ENCODE results near the gene S100A8.

S100A8 gene

GRCh38 chr1:153402226-153402625 is 11.4 kb upstream of the S100A8 start:
- no peaks in the 10 kb centered on the region for H3K4me1 ChIP-seq (ENCODE audit: low read length)
- H2AFZ ChIP-seq (ENCODE audit: low read depth, low read length): no peak overlapping the region
- no peaks in the 10 kb centered on the region for H3K79me2 ChIP-seq (ENCODE audit: low read length)
- H3K27ac ChIP-seq (ENCODE audit: low read length): no peak overlapping the region
- H3K4me2 ChIP-seq (ENCODE audit: low read length): no peak overlapping the region
- H3K4me3 ChIP-seq (ENCODE audit: low read length): no peak overlapping the region
- H3K9ac ChIP-seq (ENCODE audit: low read length): no peak overlapping the region
- TF ChIP-seq CTCF (IDR thresholded peaks at IDR 0.05; ENCODE audit: low read depth, low read length) (no peak), EZH2phosphoT487 (IDR thresholded peaks at IDR 0.05; ENCODE audit: low read depth) (no peak)
- no peaks in the 10 kb centered on the region for H3K36me3 ChIP-seq (replicated peaks; ENCODE audit: low read depth, low read length)
- peaks cover 67% of the 10 kb centered on the region for H3K27me3 ChIP-seq (ENCODE audit: low read depth, low read length)
- no peaks in the 10 kb centered on the region for H3K9me3 ChIP-seq (ENCODE audit: insufficient read depth, low read length)
- no peaks in the 10 kb centered on the region for H4K20me1 ChIP-seq (ENCODE audit: insufficient read depth, low read length)

GRCh38 chr1:153401461-153401860 is 10.6 kb upstream of the S100A8 start:
- Histone ChIP-seq H3K9ac (ENCODE audit: low read length) (no peak overlapping the region), H3K9me3 (ENCODE audit: insufficient read depth, low read length) (no peaks in the 10 kb centered on the region), H3K27ac (ENCODE audit: low read length) (no peak overlapping the region), H2AFZ (ENCODE audit: low read depth, low read length) (no peak overlapping the region), H3K4me3 (ENCODE audit: low read length) (no peak overlapping the region), H4K20me1 (ENCODE audit: insufficient read depth, low read length) (no peaks in the 10 kb centered on the region), H3K79me2 (ENCODE audit: low read length) (no peaks in the 10 kb centered on the region), H3K36me3 (replicated peaks; ENCODE audit: low read depth, low read length) (no peaks in the 10 kb centered on the region), H3K4me2 (ENCODE audit: low read length) (no peak overlapping the region), H3K27me3 (ENCODE audit: low read depth, low read length) (peaks cover 66% of the 10 kb centered on the region), H3K4me1 (ENCODE audit: low read length) (no peaks in the 10 kb centered on the region)
- no peak for TF ChIP-seq EZH2phosphoT487 (IDR thresholded peaks at IDR 0.05; ENCODE audit: low read depth)
- no peak for TF ChIP-seq CTCF (IDR thresholded peaks at IDR 0.05; ENCODE audit: low read depth, low read length)

GRCh38 chr1:153400244-153400643 is 9.4 kb upstream of the S100A8 start:
- H3K36me3 ChIP-seq (replicated peaks; ENCODE audit: low read depth, low read length): no peaks in the 10 kb centered on the region
- no peak overlapping the region for H3K4me3 ChIP-seq (ENCODE audit: low read length)
- H4K20me1 ChIP-seq (ENCODE audit: insufficient read depth, low read length): no peaks in the 10 kb centered on the region
- peaks cover 71% of the 10 kb centered on the region for H3K27me3 ChIP-seq (ENCODE audit: low read depth, low read length)
- no peak overlapping the region for H2AFZ ChIP-seq (ENCODE audit: low read depth, low read length)
- TF ChIP-seq EZH2phosphoT487 (IDR thresholded peaks at IDR 0.05; ENCODE audit: low read depth): no peak
- peak; percentile 51 for TF ChIP-seq CTCF (IDR thresholded peaks at IDR 0.05; ENCODE audit: low read depth, low read length)
- no peak overlapping the region for H3K27ac ChIP-seq (ENCODE audit: low read length)
- H3K9ac ChIP-seq (ENCODE audit: low read length): no peak overlapping the region
- H3K79me2 ChIP-seq (ENCODE audit: low read length): no peaks in the 10 kb centered on the region
- H3K4me2 ChIP-seq (ENCODE audit: low read length): no peak overlapping the region
- H3K4me1 ChIP-seq (ENCODE audit: low read length): no peaks in the 10 kb centered on the region
- no peaks in the 10 kb centered on the region for H3K9me3 ChIP-seq (ENCODE audit: insufficient read depth, low read length)

GRCh38 chr1:153399401-153400055 is 8.7 kb upstream of the S100A8 start:
- H3K9me3 ChIP-seq (ENCODE audit: insufficient read depth, low read length): no peaks in the 10 kb centered on the region
- peaks cover 78% of the 10 kb centered on the region for H3K27me3 ChIP-seq (ENCODE audit: low read depth, low read length)
- H3K79me2 ChIP-seq (ENCODE audit: low read length): no peaks in the 10 kb centered on the region
- TF ChIP-seq EZH2phosphoT487 (IDR thresholded peaks at IDR 0.05; ENCODE audit: low read depth): no peak
- TF ChIP-seq CTCF (IDR thresholded peaks at IDR 0.05; ENCODE audit: low read depth, low read length): no peak
- no peaks in the 10 kb centered on the region for H4K20me1 ChIP-seq (ENCODE audit: insufficient read depth, low read length)
- H3K4me2 ChIP-seq (ENCODE audit: low read length): no peak overlapping the region
- H3K36me3 ChIP-seq (replicated peaks; ENCODE audit: low read depth, low read length): no peaks in the 10 kb centered on the region
- no peak overlapping the region for H3K9ac ChIP-seq (ENCODE audit: low read length)
- no peaks in the 10 kb centered on the region for H3K4me1 ChIP-seq (ENCODE audit: low read length)
- H3K27ac ChIP-seq (ENCODE audit: low read length): no peak overlapping the region
- no peak overlapping the region for H3K4me3 ChIP-seq (ENCODE audit: low read length)
- H2AFZ ChIP-seq (ENCODE audit: low read depth, low read length): no peak overlapping the region

Measured in OCI-LY3 (cell line).